Neural cell (in vitro differentiated cells): ENCODE data around the gene CRYBA4.

Experiments used
- POLR2AphosphoS5 ChIP-seq: IDR thresholded peaks from 2 replicates; pipeline ENCODE4 v1.6.1; 2012
- SMC3 ChIP-seq: fragments of 450-650 bp; conservative IDR thresholded peaks from 2 replicates; pipeline ENCODE4 v1.6.1; 2014; ENCODE audit warnings: antibody characterized with exemption, mild to moderate bottlenecking, moderate library complexity; ENCODE audit not compliant: poor library complexity
- TAF1 ChIP-seq: IDR thresholded peaks from 2 replicates; pipeline ENCODE4 v1.6.1; 2012; ENCODE audit warnings: low read depth
- TF ChIP-seq, protein P1 (sequence below): fragments of 450-650 bp; IDR thresholded peaks from 2 replicates; pipeline ENCODE4 v1.5.1; 2014; ENCODE audit warnings: antibody characterized with exemption, mild to moderate bottlenecking, moderate library complexity; ENCODE audit not compliant: poor library complexity, severe bottlenecking
- TF ChIP-seq, protein P2 (sequence below): IDR thresholded peaks from 2 replicates; pipeline ENCODE4 v1.6.1; 2012; ENCODE audit warnings: borderline replicate concordance

DNA sequence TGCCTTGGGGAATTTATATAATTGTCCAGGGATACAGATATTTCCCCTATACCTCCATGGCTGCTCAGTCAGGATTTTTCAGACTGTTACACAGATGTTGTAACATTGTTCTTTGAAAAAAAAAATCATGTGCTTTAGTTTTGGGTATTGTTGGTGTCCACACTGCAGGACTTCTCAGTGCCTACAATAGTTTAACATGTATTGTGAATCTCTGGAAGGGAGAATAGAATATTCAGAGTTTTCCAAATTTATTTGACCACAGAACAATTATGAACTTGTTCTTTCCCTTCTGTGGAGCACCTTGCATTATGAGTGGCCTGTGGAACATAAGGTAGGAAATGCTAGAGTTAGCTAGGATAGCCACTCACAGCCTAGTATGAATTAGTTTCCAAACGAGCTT is 14.5 kb downstream of the CRYBA4 start:
- TF ChIP-seq, protein P1, sequence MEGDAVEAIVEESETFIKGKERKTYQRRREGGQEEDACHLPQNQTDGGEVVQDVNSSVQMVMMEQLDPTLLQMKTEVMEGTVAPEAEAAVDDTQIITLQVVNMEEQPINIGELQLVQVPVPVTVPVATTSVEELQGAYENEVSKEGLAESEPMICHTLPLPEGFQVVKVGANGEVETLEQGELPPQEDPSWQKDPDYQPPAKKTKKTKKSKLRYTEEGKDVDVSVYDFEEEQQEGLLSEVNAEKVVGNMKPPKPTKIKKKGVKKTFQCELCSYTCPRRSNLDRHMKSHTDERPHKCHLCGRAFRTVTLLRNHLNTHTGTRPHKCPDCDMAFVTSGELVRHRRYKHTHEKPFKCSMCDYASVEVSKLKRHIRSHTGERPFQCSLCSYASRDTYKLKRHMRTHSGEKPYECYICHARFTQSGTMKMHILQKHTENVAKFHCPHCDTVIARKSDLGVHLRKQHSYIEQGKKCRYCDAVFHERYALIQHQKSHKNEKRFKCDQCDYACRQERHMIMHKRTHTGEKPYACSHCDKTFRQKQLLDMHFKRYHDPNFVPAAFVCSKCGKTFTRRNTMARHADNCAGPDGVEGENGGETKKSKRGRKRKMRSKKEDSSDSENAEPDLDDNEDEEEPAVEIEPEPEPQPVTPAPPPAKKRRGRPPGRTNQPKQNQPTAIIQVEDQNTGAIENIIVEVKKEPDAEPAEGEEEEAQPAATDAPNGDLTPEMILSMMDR: no peak
- TF ChIP-seq TAF1 (no peak), SMC3 (no peak), POLR2AphosphoS5 (no peak)
- TF ChIP-seq, protein P2, sequence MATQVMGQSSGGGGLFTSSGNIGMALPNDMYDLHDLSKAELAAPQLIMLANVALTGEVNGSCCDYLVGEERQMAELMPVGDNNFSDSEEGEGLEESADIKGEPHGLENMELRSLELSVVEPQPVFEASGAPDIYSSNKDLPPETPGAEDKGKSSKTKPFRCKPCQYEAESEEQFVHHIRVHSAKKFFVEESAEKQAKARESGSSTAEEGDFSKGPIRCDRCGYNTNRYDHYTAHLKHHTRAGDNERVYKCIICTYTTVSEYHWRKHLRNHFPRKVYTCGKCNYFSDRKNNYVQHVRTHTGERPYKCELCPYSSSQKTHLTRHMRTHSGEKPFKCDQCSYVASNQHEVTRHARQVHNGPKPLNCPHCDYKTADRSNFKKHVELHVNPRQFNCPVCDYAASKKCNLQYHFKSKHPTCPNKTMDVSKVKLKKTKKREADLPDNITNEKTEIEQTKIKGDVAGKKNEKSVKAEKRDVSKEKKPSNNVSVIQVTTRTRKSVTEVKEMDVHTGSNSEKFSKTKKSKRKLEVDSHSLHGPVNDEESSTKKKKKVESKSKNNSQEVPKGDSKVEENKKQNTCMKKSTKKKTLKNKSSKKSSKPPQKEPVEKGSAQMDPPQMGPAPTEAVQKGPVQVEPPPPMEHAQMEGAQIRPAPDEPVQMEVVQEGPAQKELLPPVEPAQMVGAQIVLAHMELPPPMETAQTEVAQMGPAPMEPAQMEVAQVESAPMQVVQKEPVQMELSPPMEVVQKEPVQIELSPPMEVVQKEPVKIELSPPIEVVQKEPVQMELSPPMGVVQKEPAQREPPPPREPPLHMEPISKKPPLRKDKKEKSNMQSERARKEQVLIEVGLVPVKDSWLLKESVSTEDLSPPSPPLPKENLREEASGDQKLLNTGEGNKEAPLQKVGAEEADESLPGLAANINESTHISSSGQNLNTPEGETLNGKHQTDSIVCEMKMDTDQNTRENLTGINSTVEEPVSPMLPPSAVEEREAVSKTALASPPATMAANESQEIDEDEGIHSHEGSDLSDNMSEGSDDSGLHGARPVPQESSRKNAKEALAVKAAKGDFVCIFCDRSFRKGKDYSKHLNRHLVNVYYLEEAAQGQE: no peak
